ENCODE data around the gene INPP5J.

The INPP5J gene

DNA sequence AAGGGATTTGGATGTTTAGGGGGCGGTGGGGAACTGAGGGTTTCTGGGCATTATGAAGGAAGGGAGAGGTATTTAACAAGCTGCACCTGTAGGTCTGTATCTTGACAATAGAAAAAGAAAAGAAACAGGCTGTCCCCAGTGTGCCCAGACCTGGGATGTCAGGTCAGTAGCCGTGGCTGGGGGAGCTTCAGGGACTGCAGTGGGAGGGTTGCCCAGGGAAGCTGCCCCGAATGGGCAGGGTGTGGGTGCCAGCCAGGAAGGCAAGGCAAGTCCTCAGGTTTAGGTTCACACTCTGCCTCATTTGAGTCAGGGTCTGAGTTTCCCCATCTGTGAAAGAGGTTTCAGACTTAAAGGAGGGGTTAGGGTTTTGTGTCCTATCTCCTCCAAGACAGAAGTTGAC is 1.5 kb downstream of the INPP5J start:
- H3K9ac ChIP-seq (ENCODE audit: insufficient read length, low read depth), result no peak overlapping the region
- no peaks in the 10 kb centered on the region for H3K9me3 ChIP-seq (ENCODE audit: insufficient read depth, low read length)
- TF ChIP-seq YY1 (IDR thresholded peaks at IDR 0.05; ENCODE audit: insufficient read depth, insufficient read length) (no peak), SUZ12 (IDR thresholded peaks at IDR 0.05; ENCODE audit: extremely low read depth, insufficient read depth, insufficient read length) (no peak), ZNF274 (IDR thresholded peaks at IDR 0.05; ENCODE audit: low read depth, low read length) (no peak)
- H3K4me1 ChIP-seq (ENCODE audit: insufficient read depth, insufficient read length), result peaks cover 15% of the 10 kb centered on the region
- peaks cover 5% of the 10 kb centered on the region for H3K36me3 ChIP-seq (ENCODE audit: insufficient read depth, insufficient read length, low read length)
- no peak overlapping the region for H3K4me3 ChIP-seq (ENCODE audit: insufficient read length, low read depth)
- no peaks in the 10 kb centered on the region for H3K27me3 ChIP-seq (ENCODE audit: insufficient read depth, insufficient read length)
- DNase-seq (ENCODE audit: low read depth, low spot score), result no peak

DNA sequence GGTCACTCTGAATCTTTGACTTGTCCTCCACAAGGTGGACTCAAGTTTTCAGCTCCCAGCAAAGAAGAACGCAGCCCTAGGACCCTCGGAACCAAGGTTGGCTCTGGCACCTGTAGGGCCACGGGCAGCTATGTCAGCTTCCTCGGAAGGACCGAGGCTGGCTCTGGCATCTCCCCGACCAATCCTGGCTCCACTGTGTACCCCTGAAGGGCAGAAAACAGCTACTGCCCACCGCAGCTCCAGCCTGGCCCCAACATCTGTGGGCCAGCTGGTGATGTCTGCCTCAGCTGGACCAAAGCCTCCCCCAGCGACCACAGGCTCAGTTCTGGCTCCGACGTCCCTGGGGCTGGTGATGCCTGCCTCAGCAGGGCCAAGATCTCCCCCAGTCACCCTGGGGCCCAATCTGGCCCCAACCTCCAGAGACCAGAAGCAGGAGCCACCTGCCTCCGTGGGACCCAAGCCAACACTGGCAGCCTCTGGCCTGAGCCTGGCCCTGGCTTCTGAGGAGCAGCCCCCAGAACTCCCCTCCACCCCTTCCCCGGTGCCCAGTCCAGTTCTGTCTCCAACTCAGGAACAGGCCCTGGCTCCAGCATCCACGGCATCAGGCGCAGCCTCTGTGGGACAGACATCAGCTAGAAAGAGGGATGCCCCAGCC is 2.2 kb downstream of the INPP5J start:
- no peaks in the 10 kb centered on the region for H3K27me3 ChIP-seq (ENCODE audit: insufficient read depth, insufficient read length)
- no peak overlapping the region for H3K4me3 ChIP-seq (ENCODE audit: insufficient read length, low read depth)
- H3K9ac ChIP-seq (ENCODE audit: insufficient read length, low read depth), result peak overlapping the region; percentile 32
- peaks cover 5% of the 10 kb centered on the region for H3K36me3 ChIP-seq (ENCODE audit: insufficient read depth, insufficient read length, low read length)
- DNase-seq (ENCODE audit: low read depth, low spot score), result no peak
- TF ChIP-seq ZNF274 (IDR thresholded peaks at IDR 0.05; ENCODE audit: low read depth, low read length) (no peak), YY1 (IDR thresholded peaks at IDR 0.05; ENCODE audit: insufficient read depth, insufficient read length) (no peak), SUZ12 (IDR thresholded peaks at IDR 0.05; ENCODE audit: extremely low read depth, insufficient read depth, insufficient read length) (no peak)
- H3K9me3 ChIP-seq (ENCODE audit: insufficient read depth, low read length), result no peaks in the 10 kb centered on the region
- peaks cover 13% of the 10 kb centered on the region for H3K4me1 ChIP-seq (ENCODE audit: insufficient read depth, insufficient read length)

DNA sequence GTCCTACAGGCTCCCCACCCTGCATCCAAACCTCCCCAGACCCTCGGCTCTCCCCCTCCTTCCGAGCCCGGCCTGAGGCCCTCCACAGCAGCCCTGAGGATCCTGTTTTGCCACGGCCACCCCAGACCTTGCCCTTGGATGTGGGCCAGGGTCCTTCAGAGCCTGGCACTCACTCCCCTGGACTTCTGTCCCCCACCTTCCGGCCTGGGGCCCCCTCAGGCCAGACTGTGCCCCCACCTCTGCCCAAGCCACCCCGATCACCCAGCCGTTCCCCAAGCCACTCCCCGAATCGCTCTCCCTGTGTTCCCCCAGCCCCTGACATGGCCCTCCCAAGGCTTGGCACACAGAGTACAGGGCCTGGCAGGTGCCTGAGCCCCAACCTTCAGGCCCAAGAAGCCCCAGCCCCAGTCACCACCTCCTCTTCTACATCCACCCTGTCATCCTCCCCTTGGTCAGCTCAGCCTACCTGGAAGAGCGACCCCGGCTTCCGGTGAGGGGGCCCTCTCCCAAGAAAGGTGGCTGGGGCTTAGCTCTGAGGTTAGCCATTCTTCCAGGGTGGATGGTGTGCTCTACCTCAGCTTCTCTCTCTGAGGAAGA is 2.9 kb downstream of the INPP5J start:
- H3K9ac ChIP-seq (ENCODE audit: insufficient read length, low read depth), result no peak overlapping the region
- H3K4me1 ChIP-seq (ENCODE audit: insufficient read depth, insufficient read length), result peaks cover 8% of the 10 kb centered on the region
- DNase-seq (ENCODE audit: low read depth, low spot score), result no peak
- H3K4me3 ChIP-seq (ENCODE audit: insufficient read length, low read depth), result no peak overlapping the region
- H3K27me3 ChIP-seq (ENCODE audit: insufficient read depth, insufficient read length), result no peaks in the 10 kb centered on the region
- peaks cover 5% of the 10 kb centered on the region for H3K36me3 ChIP-seq (ENCODE audit: insufficient read depth, insufficient read length, low read length)
- TF ChIP-seq YY1 (IDR thresholded peaks at IDR 0.05; ENCODE audit: insufficient read depth, insufficient read length), result no peak
- TF ChIP-seq ZNF274 (IDR thresholded peaks at IDR 0.05; ENCODE audit: low read depth, low read length), result no peak
- TF ChIP-seq SUZ12 (IDR thresholded peaks at IDR 0.05; ENCODE audit: extremely low read depth, insufficient read depth, insufficient read length), result no peak
- H3K9me3 ChIP-seq (ENCODE audit: insufficient read depth, low read length), result no peaks in the 10 kb centered on the region

DNA sequence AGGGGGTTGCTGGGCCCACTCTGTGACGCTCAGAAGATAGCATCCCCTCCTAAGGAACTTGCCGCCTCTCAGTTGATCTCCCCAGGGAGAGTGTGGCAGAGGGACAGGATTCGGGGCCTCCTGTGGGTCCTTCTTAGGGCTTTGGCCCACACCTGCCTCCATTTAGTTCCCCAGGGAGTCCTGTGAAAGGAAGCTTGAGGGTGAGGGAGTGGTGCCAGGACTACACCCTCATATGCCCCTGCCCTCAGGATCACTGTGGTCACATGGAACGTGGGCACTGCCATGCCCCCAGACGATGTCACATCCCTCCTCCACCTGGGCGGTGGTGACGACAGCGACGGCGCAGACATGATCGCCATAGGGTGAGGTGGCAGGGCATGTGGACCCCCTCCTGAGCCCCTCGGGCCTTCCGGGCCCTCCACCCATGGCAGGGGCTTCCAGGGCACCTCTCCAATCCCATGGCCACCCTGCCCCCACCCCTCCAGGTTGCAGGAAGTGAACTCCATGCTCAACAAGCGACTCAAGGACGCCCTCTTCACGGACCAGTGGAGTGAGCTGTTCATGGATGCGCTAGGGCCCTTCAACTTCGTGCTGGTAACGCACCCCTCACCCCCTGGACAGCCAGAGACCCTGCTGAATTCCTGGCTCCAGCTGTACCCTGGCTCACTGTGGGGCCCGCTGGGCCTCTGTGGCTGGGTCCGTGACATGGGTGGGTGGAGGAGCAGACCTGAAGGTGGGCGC is 3.5 kb downstream of the INPP5J start:
- no peak overlapping the region for H3K4me3 ChIP-seq (ENCODE audit: insufficient read length, low read depth)
- no peak overlapping the region for H3K9ac ChIP-seq (ENCODE audit: insufficient read length, low read depth)
- peaks cover 5% of the 10 kb centered on the region for H3K36me3 ChIP-seq (ENCODE audit: insufficient read depth, insufficient read length, low read length)
- no peak for DNase-seq (ENCODE audit: low read depth, low spot score)
- TF ChIP-seq YY1 (IDR thresholded peaks at IDR 0.05; ENCODE audit: insufficient read depth, insufficient read length) (no peak), SUZ12 (IDR thresholded peaks at IDR 0.05; ENCODE audit: extremely low read depth, insufficient read depth, insufficient read length) (no peak), ZNF274 (IDR thresholded peaks at IDR 0.05; ENCODE audit: low read depth, low read length) (no peak)
- peaks cover 8% of the 10 kb centered on the region for H3K4me1 ChIP-seq (ENCODE audit: insufficient read depth, insufficient read length)
- H3K27me3 ChIP-seq (ENCODE audit: insufficient read depth, insufficient read length), result no peaks in the 10 kb centered on the region
- no peaks in the 10 kb centered on the region for H3K9me3 ChIP-seq (ENCODE audit: insufficient read depth, low read length)

DNA sequence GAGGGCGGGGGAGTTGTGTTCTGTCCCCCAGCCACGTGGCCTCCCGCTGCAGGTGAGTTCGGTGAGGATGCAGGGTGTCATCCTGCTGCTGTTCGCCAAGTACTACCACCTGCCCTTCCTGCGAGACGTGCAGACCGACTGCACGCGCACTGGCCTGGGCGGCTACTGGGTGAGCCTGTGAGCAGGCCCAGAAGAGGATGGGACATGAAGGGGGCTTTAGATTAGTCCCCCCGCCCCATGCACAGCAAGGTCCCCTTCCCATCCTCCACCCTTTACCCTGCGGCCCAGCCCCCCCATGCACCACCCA is 4.1 kb downstream of the INPP5J start:
- Histone ChIP-seq H3K4me1 (ENCODE audit: insufficient read depth, insufficient read length) (peaks cover 10% of the 10 kb centered on the region), H3K36me3 (ENCODE audit: insufficient read depth, insufficient read length, low read length) (peaks cover 5% of the 10 kb centered on the region), H3K9me3 (ENCODE audit: insufficient read depth, low read length) (no peaks in the 10 kb centered on the region), H3K9ac (ENCODE audit: insufficient read length, low read depth) (no peak overlapping the region), H3K27me3 (ENCODE audit: insufficient read depth, insufficient read length) (no peaks in the 10 kb centered on the region), H3K4me3 (ENCODE audit: insufficient read length, low read depth) (no peak overlapping the region)
- TF ChIP-seq YY1 (IDR thresholded peaks at IDR 0.05; ENCODE audit: insufficient read depth, insufficient read length) (no peak), SUZ12 (IDR thresholded peaks at IDR 0.05; ENCODE audit: extremely low read depth, insufficient read depth, insufficient read length) (no peak), ZNF274 (IDR thresholded peaks at IDR 0.05; ENCODE audit: low read depth, low read length) (no peak)
- no peak for DNase-seq (ENCODE audit: low read depth, low spot score)

DNA sequence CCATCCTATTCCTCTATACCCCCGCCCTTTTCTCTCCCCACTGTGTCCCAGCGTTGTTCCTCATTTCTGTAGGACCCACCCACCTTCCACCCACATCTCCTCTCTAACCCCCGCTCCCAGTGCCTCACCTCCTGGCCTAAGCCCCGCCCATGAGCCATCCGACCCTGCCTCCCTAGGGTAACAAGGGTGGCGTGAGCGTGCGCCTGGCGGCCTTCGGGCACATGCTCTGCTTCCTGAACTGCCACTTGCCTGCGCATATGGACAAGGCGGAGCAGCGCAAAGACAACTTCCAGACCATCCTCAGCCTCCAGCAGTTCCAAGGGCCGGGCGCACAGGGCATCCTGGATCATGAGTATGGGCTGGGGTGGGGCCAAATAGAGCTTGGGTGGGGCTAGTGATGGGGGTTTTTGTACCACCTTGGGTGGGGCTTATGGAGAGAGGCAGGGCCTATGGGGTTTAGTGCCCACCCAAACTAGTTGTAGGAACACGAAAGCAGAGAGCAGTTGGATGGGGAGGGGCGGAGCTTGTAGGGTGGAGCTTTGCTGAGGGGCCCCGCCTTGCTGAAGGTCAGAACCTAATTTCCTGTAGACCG is 4.5 kb downstream of the INPP5J start:
- Histone ChIP-seq H3K36me3 (ENCODE audit: insufficient read depth, insufficient read length, low read length) (peaks cover 5% of the 10 kb centered on the region), H3K9ac (ENCODE audit: insufficient read length, low read depth) (no peak overlapping the region), H3K9me3 (ENCODE audit: insufficient read depth, low read length) (no peaks in the 10 kb centered on the region), H3K4me3 (ENCODE audit: insufficient read length, low read depth) (no peak overlapping the region), H3K4me1 (ENCODE audit: insufficient read depth, insufficient read length) (peaks cover 10% of the 10 kb centered on the region), H3K27me3 (ENCODE audit: insufficient read depth, insufficient read length) (no peaks in the 10 kb centered on the region)
- TF ChIP-seq ZNF274 (IDR thresholded peaks at IDR 0.05; ENCODE audit: low read depth, low read length) (no peak), SUZ12 (IDR thresholded peaks at IDR 0.05; ENCODE audit: extremely low read depth, insufficient read depth, insufficient read length) (no peak), YY1 (IDR thresholded peaks at IDR 0.05; ENCODE audit: insufficient read depth, insufficient read length) (no peak)
- DNase-seq (ENCODE audit: low read depth, low spot score), result no peak

DNA sequence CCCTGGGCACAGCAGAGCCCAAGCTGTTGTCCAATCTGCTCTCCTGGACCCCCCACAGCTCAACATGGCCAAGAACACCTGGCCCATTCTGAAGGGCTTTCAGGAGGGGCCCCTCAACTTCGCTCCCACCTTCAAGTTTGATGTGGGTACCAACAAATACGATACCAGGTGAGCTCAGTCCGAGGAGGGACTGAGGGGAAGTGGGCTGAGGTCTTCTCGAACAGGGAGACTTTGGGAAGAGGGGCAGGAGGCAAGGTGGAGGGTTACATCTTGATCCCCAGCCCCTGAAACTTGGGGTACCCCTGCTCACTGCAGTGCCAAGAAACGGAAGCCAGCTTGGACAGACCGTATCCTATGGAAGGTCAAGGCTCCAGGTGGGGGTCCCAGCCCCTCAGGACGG is 5.4 kb downstream of the INPP5J start:
- Histone ChIP-seq H3K27me3 (ENCODE audit: insufficient read depth, insufficient read length) (no peaks in the 10 kb centered on the region), H3K36me3 (ENCODE audit: insufficient read depth, insufficient read length, low read length) (peaks cover 6% of the 10 kb centered on the region), H3K9ac (ENCODE audit: insufficient read length, low read depth) (no peak overlapping the region), H3K9me3 (ENCODE audit: insufficient read depth, low read length) (no peaks in the 10 kb centered on the region), H3K4me3 (ENCODE audit: insufficient read length, low read depth) (no peak overlapping the region), H3K4me1 (ENCODE audit: insufficient read depth, insufficient read length) (peaks cover 10% of the 10 kb centered on the region)
- TF ChIP-seq SUZ12 (IDR thresholded peaks at IDR 0.05; ENCODE audit: extremely low read depth, insufficient read depth, insufficient read length) (no peak), ZNF274 (IDR thresholded peaks at IDR 0.05; ENCODE audit: low read depth, low read length) (no peak), YY1 (IDR thresholded peaks at IDR 0.05; ENCODE audit: insufficient read depth, insufficient read length) (no peak)
- DNase-seq (ENCODE audit: low read depth, low spot score), result no peak

All from NT2/D1 (cell line).